ENCODE results near the gene POLN.

DNA sequence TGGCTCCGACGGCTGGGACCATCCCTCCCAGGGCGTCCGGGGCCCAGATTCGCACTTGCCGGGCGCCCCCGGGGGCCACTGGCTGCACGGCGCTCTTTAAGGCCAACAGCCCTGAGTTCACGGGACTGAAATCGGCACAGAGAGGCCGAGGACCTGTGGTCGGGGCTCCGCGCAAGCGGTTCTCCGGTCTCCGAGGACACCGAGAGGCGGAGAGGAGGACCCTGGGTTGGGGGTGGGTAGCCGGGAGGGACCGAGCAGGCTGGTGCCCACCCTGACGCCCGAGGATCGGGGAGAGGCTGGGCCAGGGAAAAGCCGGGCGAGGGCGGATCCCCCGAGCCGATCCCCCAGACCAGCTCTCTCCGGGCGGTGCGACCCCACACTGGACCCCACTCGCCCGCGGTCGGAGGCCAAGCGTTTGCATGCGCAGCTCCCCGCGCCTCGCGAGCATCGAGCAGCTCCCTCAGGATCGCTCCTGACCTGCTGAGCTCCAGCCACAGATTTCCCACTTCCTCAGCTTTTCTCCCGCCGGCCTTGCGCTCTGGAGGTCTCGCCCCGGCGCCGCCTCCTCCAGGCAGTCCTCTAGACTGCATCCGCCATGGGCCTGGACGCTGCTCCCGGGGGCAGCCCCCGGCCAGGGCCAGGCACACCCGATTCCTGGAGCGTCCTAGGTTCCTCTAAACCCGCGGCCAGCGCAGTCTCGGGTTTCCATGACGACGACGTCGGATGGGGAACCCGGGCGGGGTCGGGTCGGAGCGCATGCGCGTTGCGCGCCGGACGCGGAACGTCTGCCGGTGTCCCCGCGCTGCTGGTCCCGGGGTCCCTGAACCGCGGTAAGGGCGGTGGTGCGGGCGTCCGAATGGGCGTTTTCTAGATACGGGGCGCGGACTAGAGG, 200.4 kb downstream of the POLN start:
- TF ChIP-seq EZH2 (IDR thresholded peaks at IDR 0.05; ENCODE audit: borderline replicate concordance): peak; percentile 58
- TF ChIP-seq, protein P1, sequence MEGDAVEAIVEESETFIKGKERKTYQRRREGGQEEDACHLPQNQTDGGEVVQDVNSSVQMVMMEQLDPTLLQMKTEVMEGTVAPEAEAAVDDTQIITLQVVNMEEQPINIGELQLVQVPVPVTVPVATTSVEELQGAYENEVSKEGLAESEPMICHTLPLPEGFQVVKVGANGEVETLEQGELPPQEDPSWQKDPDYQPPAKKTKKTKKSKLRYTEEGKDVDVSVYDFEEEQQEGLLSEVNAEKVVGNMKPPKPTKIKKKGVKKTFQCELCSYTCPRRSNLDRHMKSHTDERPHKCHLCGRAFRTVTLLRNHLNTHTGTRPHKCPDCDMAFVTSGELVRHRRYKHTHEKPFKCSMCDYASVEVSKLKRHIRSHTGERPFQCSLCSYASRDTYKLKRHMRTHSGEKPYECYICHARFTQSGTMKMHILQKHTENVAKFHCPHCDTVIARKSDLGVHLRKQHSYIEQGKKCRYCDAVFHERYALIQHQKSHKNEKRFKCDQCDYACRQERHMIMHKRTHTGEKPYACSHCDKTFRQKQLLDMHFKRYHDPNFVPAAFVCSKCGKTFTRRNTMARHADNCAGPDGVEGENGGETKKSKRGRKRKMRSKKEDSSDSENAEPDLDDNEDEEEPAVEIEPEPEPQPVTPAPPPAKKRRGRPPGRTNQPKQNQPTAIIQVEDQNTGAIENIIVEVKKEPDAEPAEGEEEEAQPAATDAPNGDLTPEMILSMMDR (IDR thresholded peaks at IDR 0.05; ENCODE audit: poor library complexity): no peak
- no peak for TF ChIP-seq EZH2phosphoT487 (IDR thresholded peaks at IDR 0.05; ENCODE audit: low read depth, severe bottlenecking, unreplicated experiment)
